H1 (cell line): ENCODE results near the gene ZBTB16. TPM values are rescaled to one million over a fixed set of nuclear protein-coding genes. Genes with fewer than 3 reads are reported as not detected.

ENCODE experiments used
- CTCF ChIA-PET: fragments of 300-600 bp; sonication (Branson Sonifier 250); formaldehyde crosslinking; loops from one replicate; lab custom pipeline; 2021; ENCODE audit not compliant: partially characterized antibody; lab: Charles Lee
- POLR2A ChIA-PET: fragments of 300-600 bp; sonication (Branson Sonifier 250); formaldehyde crosslinking; loops from one replicate; lab custom pipeline; 2021; ENCODE audit warnings: inconsistent platforms; ENCODE audit not compliant: partially characterized antibody; lab: Charles Lee
- DNase-seq, 2 experiments: peaks; one replicate each; pipeline versions ENCODE4 v3.0.0 to v3.0.0-alpha.2; 2010 to 2022; ENCODE audit warnings: low spot score in 2 of 2, low read depth in 1 of 2, mixed read lengths in 1 of 2
- FAIRE-seq: peaks from 2 replicates; lab custom pipeline; 2011; peaks lifted over from hg19 to GRCh38; lab: Jason Lieb, UNC
- H2AFZ ChIP-seq: 2 replicates; pipeline ENCODE4 v1.8.1; 2012; ENCODE audit warnings: low read length, inconsistent platforms
- H2AK5ac ChIP-seq: 2 replicates; pipeline ENCODE4 v1.6.1; 2013; ENCODE audit warnings: low read depth, low read length
- H2BK120ac ChIP-seq: replicated peaks from 2 replicates; pipeline ENCODE3; 2013; ENCODE audit warnings: low read depth, low read length, inconsistent platforms
- H2BK12ac ChIP-seq: 2 replicates; pipeline ENCODE4 v1.6.1; 2013; ENCODE audit warnings: low read depth, low read length
- H2BK15ac ChIP-seq: 2 replicates; pipeline ENCODE4 v1.6.1; 2013; ENCODE audit warnings: low read length
- H2BK20ac ChIP-seq: 2 replicates; pipeline ENCODE4 v1.6.1; 2013; ENCODE audit warnings: low read length
- H2BK5ac ChIP-seq: 2 replicates; pipeline ENCODE4 v1.6.1; 2013; ENCODE audit warnings: low read depth, low read length
- H3K14ac ChIP-seq: 2 replicates; pipeline ENCODE4 v1.6.1; 2013; ENCODE audit warnings: inconsistent platforms; ENCODE audit not compliant: insufficient read length
- H3K18ac ChIP-seq: 2 replicates; pipeline ENCODE4 v1.6.1; 2013; ENCODE audit warnings: low read length; ENCODE audit errors: extremely low read depth
- H3K23ac ChIP-seq: 2 replicates; pipeline ENCODE4 v1.6.1; 2013; ENCODE audit warnings: inconsistent platforms; ENCODE audit not compliant: insufficient read length
- H3K23me2 ChIP-seq: 2 replicates; pipeline ENCODE4 v1.6.1; 2013; ENCODE audit warnings: low read depth, low read length
- H3K27ac ChIP-seq: 2 replicates; pipeline ENCODE4 v1.6.1; 2011; ENCODE audit warnings: low read depth, low read length, inconsistent platforms
- H3K27me3 ChIP-seq, 4 experiments: replicated peaks in 1 of 4; 1 replicate in 1 of 4; 2 replicates in 3 of 4; pipeline versions ENCODE4 v1.6.1 to v1.8.1; 2011 to 2013; ENCODE audit warnings: low read length in 3 of 4, mild to moderate bottlenecking in 3 of 4, inconsistent platforms in 2 of 4, mixed read lengths in 2 of 4, moderate library complexity in 1 of 4; ENCODE audit not compliant: control insufficient read depth in 3 of 4, insufficient read depth in 3 of 4; ENCODE audit errors: extremely low read depth in 1 of 4
- H3K36me3 ChIP-seq, 4 experiments: 2 replicates each; pipeline versions ENCODE4 v1.6.1 to v1.8.1; 2011 to 2013; ENCODE audit warnings: mild to moderate bottlenecking in 4 of 4, low read length in 3 of 4, moderate library complexity in 2 of 4, control low read depth in 1 of 4, inconsistent platforms in 1 of 4; ENCODE audit not compliant: insufficient read depth in 4 of 4, control insufficient read depth in 2 of 4
- H3K4ac ChIP-seq: replicated peaks from 2 replicates; pipeline ENCODE3; 2013; ENCODE audit warnings: low read length, low read depth, mixed read lengths, inconsistent platforms; ENCODE audit not compliant: insufficient read length
- H3K4me1 ChIP-seq, 4 experiments: replicated peaks in 1 of 4; 1 replicate in 1 of 4; 2 replicates in 3 of 4; pipeline versions ENCODE4 v1.6.1 to v1.8.1; 2011 to 2013; ENCODE audit warnings: low read length in 3 of 4, inconsistent platforms in 2 of 4, mixed read lengths in 1 of 4; ENCODE audit not compliant: insufficient read depth in 4 of 4, control insufficient read depth in 3 of 4
- H3K4me2 ChIP-seq, 2 experiments: 2 replicates each; pipeline versions ENCODE4 v1.6.1 to v1.8.1; 2011 to 2013; ENCODE audit warnings: low read depth in 2 of 2, low read length in 2 of 2, control low read depth in 1 of 2, inconsistent platforms in 1 of 2, mild to moderate bottlenecking in 1 of 2; ENCODE audit not compliant: insufficient read depth in 1 of 2
- H3K4me3 ChIP-seq, 4 experiments: fragments of 200-600, 300-600 bp in 1 of 4; sonication (generic), shearing (Covaris generic), sonication (Bioruptor Twin) in 1 of 4; 2 replicates each; pipeline versions ENCODE4 v1.5.1 to v1.8.1; 2011 to 2016; ENCODE audit warnings: low read length in 4 of 4, low read depth in 3 of 4, control low read depth in 2 of 4, inconsistent platforms in 2 of 4, mild to moderate bottlenecking in 2 of 4, mixed read lengths in 1 of 4, moderate library complexity in 1 of 4; ENCODE audit not compliant: insufficient read depth in 2 of 4; ENCODE audit errors: extremely low read depth in 1 of 4
- H3K56ac ChIP-seq: replicated peaks from 2 replicates; pipeline ENCODE3; 2013; ENCODE audit warnings: low read depth, mild to moderate bottlenecking, mixed read lengths, low read length, inconsistent platforms; ENCODE audit not compliant: insufficient read length
- H3K79me1 ChIP-seq: 2 replicates; pipeline ENCODE4 v1.6.1; 2013; ENCODE audit warnings: low read depth, low read length, control low read depth
- H3K79me2 ChIP-seq, 2 experiments: 2 replicates each; pipeline versions ENCODE4 v1.6.1 to v1.8.1; 2012 to 2013; ENCODE audit warnings: low read length in 2 of 2, mild to moderate bottlenecking in 2 of 2, inconsistent platforms in 1 of 2; ENCODE audit not compliant: insufficient read depth in 2 of 2, control insufficient read depth in 1 of 2
- H3K9ac ChIP-seq, 4 experiments: replicated peaks in 1 of 4; 1 replicate in 1 of 4; 2 replicates in 3 of 4; pipeline versions ENCODE4 v1.6.1 to v1.8.1; 2011 to 2013; ENCODE audit warnings: low read depth in 3 of 4, low read length in 3 of 4, control low read depth in 2 of 4, mild to moderate bottlenecking in 2 of 4, moderate library complexity in 2 of 4, inconsistent platforms in 1 of 4; ENCODE audit errors: extremely low read depth in 1 of 4
- H3K9me3 ChIP-seq, 2 experiments: 2 replicates each; pipeline versions ENCODE4 v1.6.1 to v1.8.1; 2012 to 2013; ENCODE audit warnings: mild to moderate bottlenecking in 2 of 2, moderate library complexity in 2 of 2, control low read depth in 1 of 2, inconsistent platforms in 1 of 2, low read depth in 1 of 2, low read length in 1 of 2, mixed read lengths in 1 of 2; ENCODE audit not compliant: insufficient read depth in 2 of 2
- H4K20me1 ChIP-seq, 2 experiments: replicated peaks in 1 of 2; 2 replicates each; pipeline versions ENCODE3 to v1.8.1; 2011 to 2013; ENCODE audit warnings: inconsistent platforms in 2 of 2, low read length in 2 of 2, mild to moderate bottlenecking in 1 of 2; ENCODE audit not compliant: insufficient read depth in 2 of 2, control insufficient read depth in 1 of 2
- H4K5ac ChIP-seq: 2 replicates; pipeline ENCODE4 v1.6.1; 2013; ENCODE audit warnings: low read length, low read depth, mixed read lengths, inconsistent platforms; ENCODE audit not compliant: insufficient read length
- H4K8ac ChIP-seq: 2 replicates; pipeline ENCODE4 v1.8.0; 2013; ENCODE audit warnings: mild to moderate bottlenecking, moderate library complexity, low read length, inconsistent platforms; ENCODE audit not compliant: insufficient read depth; ENCODE audit errors: extremely low read depth
- H4K91ac ChIP-seq: replicated peaks from 2 replicates; pipeline ENCODE3; 2013; ENCODE audit warnings: low read length, mixed read lengths, inconsistent platforms; ENCODE audit not compliant: insufficient read length
- CEBPB ChIP-seq: IDR thresholded peaks from 2 replicates; pipeline ENCODE4 v1.6.1; 2012; ENCODE audit warnings: low read depth, low read length
- JUN ChIP-seq: IDR thresholded peaks from 2 replicates; pipeline ENCODE4 v1.6.1; 2011; ENCODE audit warnings: low read depth, mild to moderate bottlenecking, improper control_type of control experiment, low read length
- NANOG ChIP-seq: IDR thresholded peaks from 2 replicates; pipeline ENCODE4 v1.6.1; 2011; ENCODE audit warnings: low read length, low read depth, mild to moderate bottlenecking, inconsistent platforms; ENCODE audit not compliant: insufficient read depth, poor library complexity, severe bottlenecking
- POLR2AphosphoS5 ChIP-seq: IDR thresholded peaks from 2 replicates; pipeline ENCODE4 v1.6.1; 2011; ENCODE audit warnings: low read depth, low read length
- SIX5 ChIP-seq: IDR thresholded peaks from 2 replicates; pipeline ENCODE4 v1.6.1; 2011; ENCODE audit warnings: mild to moderate bottlenecking, low read depth, low read length
- ZNF274 ChIP-seq: IDR thresholded peaks from 2 replicates; pipeline ENCODE4 v1.7.0; 2012; ENCODE audit warnings: low read length, borderline replicate concordance; ENCODE audit errors: extremely low read depth
- WGBS, 2 experiments: shearing (Covaris generic) in 1 of 2; methylation state at CpG; one replicate each; pipeline versions ENCODE4 v1.1.6 to v1.1.7; 2013 to 2015; ENCODE audit warnings: low lambda C conversion rate in 2 of 2, mixed read lengths in 2 of 2, inconsistent platforms in 1 of 2, low coverage in 1 of 2, missing lambda C conversion rate in 1 of 2; ENCODE audit not compliant: insufficient replicate concordance in 2 of 2, insufficient coverage in 1 of 2, insufficient read length in 1 of 2; ENCODE audit errors: extremely low coverage in 1 of 2, missing lambda C conversion rate in 1 of 2; 5-methylcytosine and 5-hydroxymethylcytosine counted together
- polyA plus RNA-seq, 7 experiments: library from polyadenylated mRNA; depleted of rRNA in 3 of 7; stranded (reverse) in 5 of 7; unstranded in 2 of 7; fragments of >200 nt in 5 of 7; fragments of 200-250 nt in 2 of 7; gene quantifications; 1 replicate in 5 of 7; 2 replicates in 1 of 7; 4 replicates in 1 of 7; pipeline versions ENCODE4 v1.2.1 to v1.2.3, GENCODE V29; 2011 to 2013; ENCODE audit warnings: missing spikeins in 2 of 7, mixed read lengths in 2 of 7
- total RNA-seq: library from RNA; stranded (reverse); fragmentation: NEBNext Ultra II Directional; extraction: Animal tissue kit (Norgen Biotek cat#: 25700); gene quantifications from 2 replicates; pipeline ENCODE4 v1.2.1, GENCODE V29; 2021
- TF ChIP-seq, protein P1 (sequence below): IDR thresholded peaks from 2 replicates; pipeline ENCODE4 v1.6.1; 2011; ENCODE audit warnings: low read length, improper control_type of control experiment

The ZBTB16 gene
- total and polyA plus RNA-seq, 2 of the 8 experiments (the other 6 are each of a cell fraction or from before 2014, with no cell fraction given): 0.12 to 0.61 TPM

GRCh38 chr11:114166897-114167323 is 107.4 kb downstream of the ZBTB16 start:
- Histone ChIP-seq H3K27ac (no peak overlapping the region), H4K5ac (no peak overlapping the region), H3K23me2 (no peaks in the 10 kb centered on the region), H2BK5ac (no peak overlapping the region), H2BK120ac (no peak overlapping the region), H3K18ac (no peak overlapping the region), H3K9ac (no peak overlapping the region), H3K79me1 (no peaks in the 10 kb centered on the region), H2BK12ac (no peak overlapping the region), H4K91ac (no peak overlapping the region), H3K4me1 (peaks cover 0 to 2% (median 0%) of the 10 kb centered on the region in 4 experiments; a peak in 1 of 7 replicates), H3K56ac (no peak overlapping the region), H4K20me1 (no peaks in the 10 kb centered on the region), H3K23ac (no peak overlapping the region), H3K14ac (no peak overlapping the region), H3K4me3 (no peak overlapping the region), H3K79me2 (no peaks in the 10 kb centered on the region), H3K4me2 (no peak overlapping the region), H2BK20ac (no peak overlapping the region), H3K4ac (no peak overlapping the region), H3K27me3 (no peaks in the 10 kb centered on the region), H3K9me3 (no peaks in the 10 kb centered on the region), H2AK5ac (no peak overlapping the region), H2AFZ (no peak overlapping the region), H4K8ac (no peak overlapping the region), H3K36me3 (no peaks in the 10 kb centered on the region), H2BK15ac (no peak overlapping the region)
- 68% methylated on average over 3 of the region's 3 CpGs; no CpG with 5 or more reads in 1 of the 2 experiments for WGBS, 2 experiments
- POLR2A ChIA-PET: no interaction called here
- CTCF ChIA-PET: interaction anchor here (0.6 to 2.6 kb wide), 7 partner anchors 13 to 709 kb away, joined by 3 to 10 read pairs (median 3); no protein-coding TSS in a partner anchor
- TF ChIP-seq JUN (no peak), ZNF274 (no peak), NANOG (no peak), POLR2AphosphoS5 (no peak), CEBPB (no peak), SIX5 (no peak)
- TF ChIP-seq, protein P1, sequence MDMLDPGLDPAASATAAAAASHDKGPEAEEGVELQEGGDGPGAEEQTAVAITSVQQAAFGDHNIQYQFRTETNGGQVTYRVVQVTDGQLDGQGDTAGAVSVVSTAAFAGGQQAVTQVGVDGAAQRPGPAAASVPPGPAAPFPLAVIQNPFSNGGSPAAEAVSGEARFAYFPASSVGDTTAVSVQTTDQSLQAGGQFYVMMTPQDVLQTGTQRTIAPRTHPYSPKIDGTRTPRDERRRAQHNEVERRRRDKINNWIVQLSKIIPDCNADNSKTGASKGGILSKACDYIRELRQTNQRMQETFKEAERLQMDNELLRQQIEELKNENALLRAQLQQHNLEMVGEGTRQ: no peak
- no peak for FAIRE-seq
- no peak for DNase-seq
